ENCODE data around the gene ULK4.
A peak's percentile ranks its signal among the peaks of the same experiment; 100 is the strongest.

Gene ULK4

GRCh38 chr3:41224120-41224806 is 737.6 kb downstream of the ULK4 start:
- DNase-seq (ENCODE audit: low read depth, low spot score), result peak; percentile 60

GRCh38 chr3:41223691-41224090 is 738.2 kb downstream of the ULK4 start:
- no peak for DNase-seq (ENCODE audit: low read depth, low spot score)

GRCh38 chr3:41223078-41223477 is 738.8 kb downstream of the ULK4 start:
- DNase-seq (ENCODE audit: low read depth, low spot score), result no peak

- no peak for DNase-seq (ENCODE audit: low read depth, low spot score)
These were observed 739.4 kb downstream of the ULK4 start for GRCh38 chr3:41222501-41222900.

GRCh38 chr3:41222012-41222411 is 739.9 kb downstream of the ULK4 start:
- DNase-seq (ENCODE audit: low read depth, low spot score), result no peak

GRCh38 chr3:41220906-41221677 is 740.8 kb downstream of the ULK4 start:
- DNase-seq (ENCODE audit: low read depth, low spot score), result no peak

GRCh38 chr3:41219424-41219823 is 742.5 kb downstream of the ULK4 start:
- no peak for DNase-seq (ENCODE audit: low read depth, low spot score)

- no peak for DNase-seq (ENCODE audit: low read depth, low spot score)
These were observed 744.9 kb downstream of the ULK4 start for GRCh38 chr3:41216993-41217392.

- no peak for DNase-seq (ENCODE audit: low read depth, low spot score)
These were observed 745.5 kb downstream of the ULK4 start for GRCh38 chr3:41216422-41216821.

- no peak for DNase-seq (ENCODE audit: low read depth, low spot score)
These were observed 748.3 kb downstream of the ULK4 start for GRCh38 chr3:41213588-41213987.

- DNase-seq (ENCODE audit: low read depth, low spot score), result no peak
These were observed 749.8 kb downstream of the ULK4 start for GRCh38 chr3:41212088-41212487.

GRCh38 chr3:41210966-41211365 is 750.9 kb downstream of the ULK4 start:
- no peak for DNase-seq (ENCODE audit: low read depth, low spot score)

- DNase-seq (ENCODE audit: low read depth, low spot score), result no peak
These were observed 752.3 kb downstream of the ULK4 start for GRCh38 chr3:41209646-41210045.

GRCh38 chr3:41208507-41209220 is 753.2 kb downstream of the ULK4 start:
- no peak for DNase-seq (ENCODE audit: low read depth, low spot score)

GRCh38 chr3:41207355-41207754 is 754.5 kb downstream of the ULK4 start:
- no peak for DNase-seq (ENCODE audit: low read depth, low spot score)

- no peak for DNase-seq (ENCODE audit: low read depth, low spot score)
These were observed 756.3 kb downstream of the ULK4 start for GRCh38 chr3:41205591-41205990.

GRCh38 chr3:41204369-41204768 is 757.5 kb downstream of the ULK4 start:
- no peak for DNase-seq (ENCODE audit: low read depth, low spot score)

GRCh38 chr3:41202834-41203345 is 759.0 kb downstream of the ULK4 start:
- no peak for DNase-seq (ENCODE audit: low read depth, low spot score)

GRCh38 chr3:41202075-41202833 is 759.6 kb downstream of the ULK4 start:
- DNase-seq (ENCODE audit: low read depth, low spot score), result no peak

GRCh38 chr3:41200669-41201021 is 761.3 kb downstream of the ULK4 start:
- DNase-seq (ENCODE audit: low read depth, low spot score), result no peak

GRCh38 chr3:41199866-41200668 is 761.8 kb downstream of the ULK4 start:
- no peak for DNase-seq (ENCODE audit: low read depth, low spot score)
